Measurements from ENCODE around the gene ARHGAP40. TPM values are rescaled to one million over a fixed set of nuclear protein-coding genes. Genes with fewer than 3 reads are reported as not detected.

The ARHGAP40 gene
- total RNA-seq, 4 donors from 2014 or later = not detected

GRCh38 chr20:38658879-38659596, 57.4 kb downstream of the ARHGAP40 start:
- peak in 3 of 5 experiments; percentile 22 to 51 (median 43) for TF ChIP-seq CTCF (IDR thresholded peaks at IDR 0.05)
- no peak for TF ChIP-seq EP300 (IDR thresholded peaks at IDR 0.05)
- no peak for TF ChIP-seq POLR2A (IDR thresholded peaks at IDR 0.05)
- no peaks in the 10 kb centered on the region for H3K4me1 ChIP-seq
- WGBS, 2 donors = 12 to 16% methylated on average over 10 of the region's 10 CpGs
- no peak overlapping the region for H3K27ac ChIP-seq
- peaks cover 0 to under 1% (median 0%) of the 10 kb centered on the region in 4 donors for H3K9me3 ChIP-seq
- no peak overlapping the region for H3K4me3 ChIP-seq
- no peaks in the 10 kb centered on the region for H3K36me3 ChIP-seq
- no peak for DNase-seq (ENCODE audit: low spot score in 2 of 2)
- peaks cover 0 to 31% of the 10 kb centered on the region in 2 donors for H3K27me3 ChIP-seq

- no peak overlapping the region for H3K4me3 ChIP-seq
- H3K27me3 ChIP-seq = peaks cover 0 to 31% of the 10 kb centered on the region in 2 donors
- DNase-seq (ENCODE audit: low spot score in 2 of 2) = no peak
- H3K9me3 ChIP-seq = peaks cover 0 to 5% (median 0%) of the 10 kb centered on the region in 4 donors
- 31 to 49% methylated on average over 4 of the region's 4 CpGs for WGBS, 2 donors
- H3K4me1 ChIP-seq = no peaks in the 10 kb centered on the region
- no peaks in the 10 kb centered on the region for H3K36me3 ChIP-seq
- TF ChIP-seq EP300 (IDR thresholded peaks at IDR 0.05) (no peak), CTCF (IDR thresholded peaks at IDR 0.05) (no peak), POLR2A (IDR thresholded peaks at IDR 0.05) (no peak)
- no peak overlapping the region for H3K27ac ChIP-seq
These were observed 57.9 kb downstream of the ARHGAP40 start for GRCh38 chr20:38659597-38659880.

- Histone ChIP-seq H3K27me3 (peaks cover 0 to 35% of the 10 kb centered on the region in 2 donors), H3K9me3 (peaks cover 0 to 5% (median 0%) of the 10 kb centered on the region in 4 donors), H3K27ac (no peak overlapping the region), H3K4me1 (no peaks in the 10 kb centered on the region), H3K4me3 (no peak overlapping the region), H3K36me3 (no peaks in the 10 kb centered on the region)
- DNase-seq (ENCODE audit: low spot score in 2 of 2) = no peak
- TF ChIP-seq POLR2A (IDR thresholded peaks at IDR 0.05) = no peak
- no peak for TF ChIP-seq EP300 (IDR thresholded peaks at IDR 0.05)
- no peak for TF ChIP-seq CTCF (IDR thresholded peaks at IDR 0.05)
- WGBS, 2 donors = 65 to 89% methylated on average over 1 of the region's 1 CpG
These were observed 58.8 kb downstream of the ARHGAP40 start for GRCh38 chr20:38660429-38660828.

GRCh38 chr20:38663660-38664059, 62.1 kb downstream of the ARHGAP40 start:
- Histone ChIP-seq H3K27ac (no peak overlapping the region), H3K36me3 (no peaks in the 10 kb centered on the region), H3K4me3 (no peak overlapping the region), H3K27me3 (peaks cover 0 to 47% of the 10 kb centered on the region in 2 donors), H3K4me1 (no peaks in the 10 kb centered on the region), H3K9me3 (peaks cover 0 to 5% (median 0%) of the 10 kb centered on the region in 4 donors)
- no peak for DNase-seq (ENCODE audit: low spot score in 2 of 2)
- no peak for TF ChIP-seq CTCF (IDR thresholded peaks at IDR 0.05)
- 81 to 88% methylated on average over 3 of the region's 3 CpGs for WGBS, 2 donors

- H3K4me1 ChIP-seq = no peaks in the 10 kb centered on the region
- H3K4me3 ChIP-seq = no peak overlapping the region
- H3K36me3 ChIP-seq = no peaks in the 10 kb centered on the region
- no peak overlapping the region for H3K27ac ChIP-seq
- TF ChIP-seq CTCF (IDR thresholded peaks at IDR 0.05) (no peak), EP300 (IDR thresholded peaks at IDR 0.05) (no peak), POLR2A (IDR thresholded peaks at IDR 0.05) (no peak)
- H3K9me3 ChIP-seq = peaks cover 0 to 5% (median 0%) of the 10 kb centered on the region in 4 donors
- H3K27me3 ChIP-seq = peaks cover 0 to 41% of the 10 kb centered on the region in 2 donors
- DNase-seq (ENCODE audit: low spot score in 2 of 2) = no peak
- WGBS, 2 donors = 88 to 90% methylated on average over 2 of the region's 2 CpGs
These were observed 62.7 kb downstream of the ARHGAP40 start for GRCh38 chr20:38664284-38664683.

Measured in tibial nerve (tissue), 4 donors.